Parathyroid adenoma (tissue), 2 donors: ENCODE data around the gene MRM3.

Experiments
- H2AFZ ChIP-seq: fragments of 300-600 bp; sonication (generic); one replicate; pipeline ENCODE4 v1.7.0; 2017; ENCODE audit warnings: antibody characterized with exemption, mild to moderate bottlenecking
- H3K27ac ChIP-seq: fragments of 300-600 bp; sonication (generic); one replicate; pipeline ENCODE4 v1.7.0; 2017
- H3K27me3 ChIP-seq: fragments of 300-600 bp; sonication (generic); one replicate; pipeline ENCODE4 v1.7.0; 2017; ENCODE audit warnings: low read length; ENCODE audit not compliant: control insufficient read depth, insufficient read depth
- H3K36me3 ChIP-seq: fragments of 300-600 bp; sonication (generic); one replicate; pipeline ENCODE4 v1.7.0; 2017; ENCODE audit warnings: low read length; ENCODE audit not compliant: control insufficient read depth, insufficient read depth
- H3K4me1 ChIP-seq: fragments of 300-600 bp; sonication (generic); one replicate; pipeline ENCODE4 v1.7.0; 2017; ENCODE audit warnings: control low read depth
- H3K4me2 ChIP-seq: fragments of 300-600 bp; sonication (generic); one replicate; pipeline ENCODE4 v1.7.0; 2017; ENCODE audit warnings: low read length
- H3K4me3 ChIP-seq: fragments of 300-600 bp; sonication (generic); one replicate; pipeline ENCODE4 v1.7.0; 2017; ENCODE audit warnings: low read depth, low read length
- H3K79me2 ChIP-seq: fragments of 300-600 bp; sonication (generic); one replicate; pipeline ENCODE4 v1.7.0; 2017; ENCODE audit warnings: control low read depth
- H3K9ac ChIP-seq: fragments of 300-600 bp; sonication (generic); one replicate; pipeline ENCODE4 v1.7.0; 2017; ENCODE audit warnings: mild to moderate bottlenecking
- H3K9me3 ChIP-seq: fragments of 300-600 bp; sonication (generic); one replicate; pipeline ENCODE4 v1.7.0; 2017; ENCODE audit warnings: low read length; ENCODE audit not compliant: control insufficient read depth
- CTCF ChIP-seq: fragments of 300-600 bp; sonication (generic); IDR thresholded peaks from one replicate; pipeline ENCODE4 v1.7.0; 2017; ENCODE audit warnings: antibody characterized with exemption, mild to moderate bottlenecking
- donor health status: primary hyperparathyroidism.

MRM3 gene

GRCh38 chr17:836151-836550 lies 54.0 kb downstream of the MRM3 start:
- H3K27ac ChIP-seq, result no peak overlapping the region
- H3K4me2 ChIP-seq, result no peak overlapping the region
- no peak overlapping the region for H2AFZ ChIP-seq
- H3K27me3 ChIP-seq, result no peaks in the 10 kb centered on the region
- H3K9ac ChIP-seq, result no peak overlapping the region
- no peaks in the 10 kb centered on the region for H3K4me1 ChIP-seq
- no peaks in the 10 kb centered on the region for H3K9me3 ChIP-seq
- H3K36me3 ChIP-seq, result no peaks in the 10 kb centered on the region
- no peak for TF ChIP-seq CTCF
- H3K4me3 ChIP-seq, result no peak overlapping the region
- H3K79me2 ChIP-seq, result no peaks in the 10 kb centered on the region

DNA sequence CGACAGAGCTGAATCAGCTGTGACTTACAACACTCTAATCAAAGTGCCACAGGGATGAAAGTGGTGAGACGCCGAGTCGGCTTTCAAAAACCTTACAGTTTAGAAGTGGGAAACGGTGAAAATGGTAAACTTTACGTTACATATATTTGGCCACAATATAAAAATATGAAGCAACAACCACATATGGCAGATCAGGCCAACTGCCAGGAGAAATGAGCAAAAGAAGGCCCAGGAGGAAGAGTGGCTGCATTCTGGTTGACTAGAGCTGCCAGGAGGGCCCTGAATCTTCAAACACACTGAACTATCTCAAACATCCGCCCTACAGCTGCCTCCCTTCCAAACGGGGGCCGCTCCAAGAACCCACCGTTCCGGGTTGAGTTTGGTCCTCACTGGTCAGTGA lies 56.3 kb downstream of the MRM3 start:
- Histone ChIP-seq H3K9me3 (no peaks in the 10 kb centered on the region), H3K79me2 (no peaks in the 10 kb centered on the region), H3K4me3 (no peak overlapping the region), H3K27me3 (no peaks in the 10 kb centered on the region), H3K4me2 (no peak overlapping the region), H2AFZ (no peak overlapping the region), H3K36me3 (no peaks in the 10 kb centered on the region), H3K9ac (no peak overlapping the region), H3K4me1 (no peaks in the 10 kb centered on the region), H3K27ac (no peak overlapping the region)
- no peak for TF ChIP-seq CTCF

- Histone ChIP-seq H3K9ac (no peak overlapping the region), H3K4me2 (no peak overlapping the region), H3K4me3 (no peak overlapping the region), H3K27me3 (no peaks in the 10 kb centered on the region), H3K79me2 (no peaks in the 10 kb centered on the region), H3K4me1 (no peaks in the 10 kb centered on the region), H3K36me3 (no peaks in the 10 kb centered on the region), H2AFZ (no peak overlapping the region), H3K9me3 (no peaks in the 10 kb centered on the region), H3K27ac (no peak overlapping the region)
- TF ChIP-seq CTCF, result no peak
These were observed 59.2 kb downstream of the MRM3 start for GRCh38 chr17:841313-841712.
